Measurements from ENCODE around the gene NSMF. TPM values are rescaled to one million over a fixed set of nuclear protein-coding genes. Genes with fewer than 3 reads are reported as not detected.
"Not testable (repeated sequence)": the region's sequence is repeated elsewhere in the genome, so short reads cannot be mapped to it uniquely, and the experiment has no call there.

The NSMF gene
- total RNA-seq, 4 donors from 2014 or later: 50.1 to 58.5 (median 54.2) TPM

GRCh38 chr9:137470785-137471184 lies 11.7 kb upstream of the NSMF start:
- H3K4me1 ChIP-seq: no peaks in the 10 kb centered on the region
- H3K36me3 ChIP-seq: no peaks in the 10 kb centered on the region
- H3K9me3 ChIP-seq: no peaks in the 10 kb centered on the region
- no peak overlapping the region for H3K27ac ChIP-seq
- TF ChIP-seq CTCF (IDR thresholded peaks at IDR 0.05) (no peak), POLR2A (IDR thresholded peaks at IDR 0.05) (no peak)
- H3K4me3 ChIP-seq (replicated peaks in 1 of 3): no peak overlapping the region
- 82 to 87% methylated on average over 7 of the region's 7 CpGs for WGBS, 2 donors
- DNase-seq: no peak
- intact Hi-C loops (cut with DNase I): no loop called here
- H3K27me3 ChIP-seq: no peaks in the 10 kb centered on the region

- no peak for TF ChIP-seq POLR2A (IDR thresholded peaks at IDR 0.05)
- no peak for TF ChIP-seq CTCF (IDR thresholded peaks at IDR 0.05)
- Histone ChIP-seq H3K36me3 (no peaks in the 10 kb centered on the region), H3K4me3 (replicated peaks in 1 of 3) (no peak overlapping the region), H3K27me3 (no peaks in the 10 kb centered on the region), H3K9me3 (no peaks in the 10 kb centered on the region), H3K4me1 (no peaks in the 10 kb centered on the region), H3K27ac (no peak overlapping the region)
- 95% methylated on average over 7 of the region's 7 CpGs for WGBS, 2 donors
- intact Hi-C loops (cut with DNase I): no loop called here
- DNase-seq: no peak
These were observed 8.8 kb upstream of the NSMF start for GRCh38 chr9:137467896-137468295.

- WGBS, 2 donors: 87 to 90% methylated on average over 8 to 15 of the region's 16 CpGs
- Histone ChIP-seq H3K36me3 (no peaks in the 10 kb centered on the region), H3K9me3 (no peaks in the 10 kb centered on the region), H3K27me3 (no peaks in the 10 kb centered on the region), H3K4me3 (replicated peaks in 1 of 3) (no peak overlapping the region), H3K27ac (no peak overlapping the region), H3K4me1 (no peaks in the 10 kb centered on the region)
- no peak for DNase-seq
- TF ChIP-seq POLR2A (IDR thresholded peaks at IDR 0.05) (no peak), CTCF (IDR thresholded peaks at IDR 0.05) (no peak)
- intact Hi-C loops (cut with DNase I): no loop called here
These were observed 8.0 kb upstream of the NSMF start for GRCh38 chr9:137467161-137467581.

DNA sequence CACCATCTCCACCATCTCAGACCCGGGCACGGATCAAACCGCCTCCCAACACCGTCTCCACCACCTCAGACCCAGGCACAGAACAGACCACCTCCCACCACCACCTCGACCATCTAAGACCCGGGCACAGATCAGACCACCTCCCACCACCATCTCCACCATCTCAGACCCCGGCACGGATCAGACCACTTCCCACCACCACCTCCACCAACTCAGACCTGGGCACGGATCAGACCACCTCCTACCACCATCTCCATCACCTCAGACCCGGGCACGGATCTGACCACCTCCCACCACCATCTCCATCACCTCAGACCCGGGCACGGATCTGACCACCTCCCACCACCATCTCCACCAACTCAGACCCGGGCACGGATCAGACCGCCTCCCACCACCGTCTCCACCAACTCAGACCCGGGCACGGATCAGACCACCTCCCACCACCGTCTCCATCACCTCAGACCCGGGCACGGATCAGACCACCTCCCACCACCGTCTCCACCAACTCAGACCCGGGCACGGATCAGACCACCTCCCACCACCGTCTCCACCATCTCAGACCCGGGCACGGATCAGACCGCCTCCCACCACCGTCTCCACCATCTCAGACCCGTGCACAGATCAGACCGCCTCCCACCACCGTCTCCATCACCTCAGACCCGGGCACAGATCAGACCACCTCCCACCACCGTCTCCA lies 7.4 kb upstream of the NSMF start:
- H3K4me1 ChIP-seq; intact Hi-C loops (cut with DNase I); H3K27me3 ChIP-seq; DNase-seq; H3K36me3 ChIP-seq; H3K9me3 ChIP-seq; H3K27ac ChIP-seq; H3K4me3 ChIP-seq (replicated peaks in 1 of 3): not testable (repeated sequence)
- WGBS, 2 donors: 87 to 90% methylated on average over 35 of the region's 35 CpGs

GRCh38 chr9:137465720-137466388 lies 6.7 kb upstream of the NSMF start:
- no peaks in the 10 kb centered on the region for H3K9me3 ChIP-seq
- no peak overlapping the region for H3K4me3 ChIP-seq (replicated peaks in 1 of 3)
- H3K27me3 ChIP-seq: no peaks in the 10 kb centered on the region
- intact Hi-C loops (cut with DNase I): no loop called here
- H3K27ac ChIP-seq: no peak overlapping the region
- WGBS, 2 donors: 89 to 91% methylated on average over 22 to 23 of the region's 23 CpGs
- no peaks in the 10 kb centered on the region for H3K36me3 ChIP-seq
- no peaks in the 10 kb centered on the region for H3K4me1 ChIP-seq
- no peak for TF ChIP-seq POLR2A (IDR thresholded peaks at IDR 0.05)
- TF ChIP-seq CTCF (IDR thresholded peaks at IDR 0.05): no peak
- no peak for DNase-seq

Measured in thyroid gland (tissue), 4 donors.